GM12891 (cell line): ENCODE results near the gene KCTD21.

Experiments
- POLR2A ChIP-seq: IDR thresholded peaks from 2 replicates; pipeline ENCODE4 v1.6.1; 2011; ENCODE audit warnings: low read depth, low read length, control low read depth
- POLR2AphosphoS5 ChIP-seq: IDR thresholded peaks from 2 replicates; pipeline ENCODE4 v1.6.1; 2011; ENCODE audit warnings: low read depth, low read length, control low read depth

GRCh38 chr11:78177216-78177615, 11.2 kb downstream of the KCTD21 start:
- TF ChIP-seq POLR2A = no peak
- TF ChIP-seq POLR2AphosphoS5 = no peak
